Measurements from ENCODE around the gene GNAL. TPM values are rescaled to one million over a fixed set of nuclear protein-coding genes. Genes with fewer than 3 reads are reported as not detected.

The GNAL gene
- total RNA-seq, 2 donors from 2014 or later = 4.2 to 14.3 TPM

GRCh38 chr18:11810379-11810778 is 121.3 kb downstream of the GNAL start:
- TF ChIP-seq POLR2AphosphoS5 (IDR thresholded peaks at IDR 0.05) (no peak), CTCF (IDR thresholded peaks at IDR 0.05) (no peak), POLR2A (IDR thresholded peaks at IDR 0.05) (no peak)
- Histone ChIP-seq H3K27me3 (replicated peaks; ENCODE audit: insufficient read depth) (no peaks in the 10 kb centered on the region), H3K36me3 (no peaks in the 10 kb centered on the region), H3K4me3 (no peak overlapping the region), H3K27ac (no peak overlapping the region), H3K4me1 (replicated peaks) (no peaks in the 10 kb centered on the region), H3K9me3 (no peaks in the 10 kb centered on the region)
- intact Hi-C loops (cut with DNase I) = loop anchor here (10.0 kb wide), 1 partner anchor 156 kb away; no protein-coding TSS in a partner anchor
- WGBS = 91% methylated on average over 3 of the region's 3 CpGs
- no peak for DNase-seq (ENCODE audit: low spot score)

GRCh38 chr18:11811009-11811408 is 121.9 kb downstream of the GNAL start:
- no peak for TF ChIP-seq POLR2A (IDR thresholded peaks at IDR 0.05)
- no peak for TF ChIP-seq CTCF (IDR thresholded peaks at IDR 0.05)
- TF ChIP-seq POLR2AphosphoS5 (IDR thresholded peaks at IDR 0.05) = no peak
- intact Hi-C loops (cut with DNase I) = loop anchor here (10.0 kb wide), 1 partner anchor 156 kb away; no protein-coding TSS in a partner anchor
- Histone ChIP-seq H3K27me3 (replicated peaks; ENCODE audit: insufficient read depth) (no peaks in the 10 kb centered on the region), H3K4me3 (no peak overlapping the region), H3K27ac (no peak overlapping the region), H3K4me1 (replicated peaks) (no peaks in the 10 kb centered on the region), H3K9me3 (no peaks in the 10 kb centered on the region), H3K36me3 (no peaks in the 10 kb centered on the region)
- WGBS = 90% methylated on average over 11 of the region's 11 CpGs
- no peak for DNase-seq (ENCODE audit: low spot score)

GRCh38 chr18:11817229-11817628 is 128.2 kb downstream of the GNAL start:
- Histone ChIP-seq H3K27ac (no peak overlapping the region), H3K9me3 (no peaks in the 10 kb centered on the region), H3K27me3 (replicated peaks; ENCODE audit: insufficient read depth) (no peaks in the 10 kb centered on the region), H3K4me3 (no peak overlapping the region), H3K4me1 (replicated peaks) (no peaks in the 10 kb centered on the region), H3K36me3 (no peaks in the 10 kb centered on the region)
- 66% methylated on average over 6 of the region's 6 CpGs for WGBS
- TF ChIP-seq POLR2A (IDR thresholded peaks at IDR 0.05) (no peak), CTCF (IDR thresholded peaks at IDR 0.05) (no peak), POLR2AphosphoS5 (IDR thresholded peaks at IDR 0.05) (no peak)
- DNase-seq (ENCODE audit: low spot score) = no peak
- intact Hi-C loops (cut with DNase I) = loop anchor here (10.0 kb wide), 1 partner anchor 162 kb away; no protein-coding TSS in a partner anchor

GRCh38 chr18:11818486-11819203 is 129.6 kb downstream of the GNAL start:
- Histone ChIP-seq H3K9me3 (no peaks in the 10 kb centered on the region), H3K36me3 (no peaks in the 10 kb centered on the region), H3K4me1 (replicated peaks) (no peaks in the 10 kb centered on the region), H3K27me3 (replicated peaks; ENCODE audit: insufficient read depth) (no peaks in the 10 kb centered on the region), H3K4me3 (no peak overlapping the region), H3K27ac (no peak overlapping the region)
- 69% methylated on average over 17 of the region's 17 CpGs for WGBS
- DNase-seq (ENCODE audit: low spot score) = no peak
- intact Hi-C loops (cut with DNase I) = loop anchor here (10.0 kb wide), 1 partner anchor 164 kb away; no protein-coding TSS in a partner anchor
- TF ChIP-seq CTCF (IDR thresholded peaks at IDR 0.05) = no peak
- TF ChIP-seq POLR2AphosphoS5 (IDR thresholded peaks at IDR 0.05) = no peak
- TF ChIP-seq POLR2A (IDR thresholded peaks at IDR 0.05) = no peak

- intact Hi-C loops (cut with DNase I) = loop anchor here (10.0 kb wide), 1 partner anchor 165 kb away; no protein-coding TSS in a partner anchor
- Histone ChIP-seq H3K9me3 (no peaks in the 10 kb centered on the region), H3K27me3 (replicated peaks; ENCODE audit: insufficient read depth) (no peaks in the 10 kb centered on the region), H3K36me3 (no peaks in the 10 kb centered on the region), H3K4me3 (no peak overlapping the region), H3K4me1 (replicated peaks) (no peaks in the 10 kb centered on the region), H3K27ac (no peak overlapping the region)
- no peak for TF ChIP-seq POLR2AphosphoS5 (IDR thresholded peaks at IDR 0.05)
- no peak for TF ChIP-seq CTCF (IDR thresholded peaks at IDR 0.05)
- no peak for DNase-seq (ENCODE audit: low spot score)
- WGBS = 77% methylated on average over 2 of the region's 2 CpGs
Measured at GRCh38 chr18:11819938-11820337, 130.9 kb downstream of the GNAL start.
